ENCODE results near the gene MCF2L.
A peak's percentile ranks its signal among the peaks of the same experiment; 100 is the strongest.
"Not testable (repeated sequence)": the region's sequence is repeated elsewhere in the genome, so short reads cannot be mapped to it uniquely, and the experiment has no call there.

The MCF2L gene

DNA sequence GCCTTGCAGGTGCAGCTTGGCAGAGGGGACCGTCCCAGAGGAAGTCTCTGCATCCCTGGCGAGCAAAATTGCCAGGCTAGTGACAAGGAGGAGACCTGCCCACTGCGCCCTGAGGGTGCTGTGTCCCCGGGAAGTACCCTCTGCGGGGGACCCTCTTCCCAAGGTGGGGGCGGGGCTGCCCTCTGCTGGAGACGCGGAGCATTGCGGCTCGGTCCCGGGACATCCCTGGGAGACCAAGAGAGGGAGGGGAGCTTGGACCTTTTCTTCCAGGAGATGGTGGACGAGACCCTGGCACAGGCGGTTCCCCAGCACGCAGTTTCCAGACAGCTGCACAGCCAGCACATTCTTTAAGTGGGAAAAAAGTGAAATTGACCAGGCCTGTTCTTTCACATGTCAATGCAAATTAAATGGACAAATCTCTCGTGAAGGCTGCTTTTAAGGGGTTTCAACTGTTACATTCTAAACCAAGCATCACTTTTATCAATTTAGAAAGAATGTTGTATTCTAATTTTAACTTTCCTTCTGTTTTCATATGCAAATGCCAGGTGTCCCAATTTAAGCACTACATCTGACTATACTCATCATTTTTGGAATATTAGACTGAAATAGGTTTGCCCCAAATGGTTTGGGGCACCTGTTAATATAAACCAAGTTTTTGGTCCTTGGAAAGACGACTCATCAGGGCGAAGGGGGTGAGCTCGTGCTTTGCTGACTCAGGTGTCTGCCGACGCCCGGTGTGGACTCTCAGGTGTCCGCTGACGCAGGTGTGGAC lies 60.7 kb downstream of the MCF2L start:
- DNase-seq (ENCODE audit: low read depth in 2 of 2, low spot score in 1 of 2): peak; percentile 7 to 25

DNA sequence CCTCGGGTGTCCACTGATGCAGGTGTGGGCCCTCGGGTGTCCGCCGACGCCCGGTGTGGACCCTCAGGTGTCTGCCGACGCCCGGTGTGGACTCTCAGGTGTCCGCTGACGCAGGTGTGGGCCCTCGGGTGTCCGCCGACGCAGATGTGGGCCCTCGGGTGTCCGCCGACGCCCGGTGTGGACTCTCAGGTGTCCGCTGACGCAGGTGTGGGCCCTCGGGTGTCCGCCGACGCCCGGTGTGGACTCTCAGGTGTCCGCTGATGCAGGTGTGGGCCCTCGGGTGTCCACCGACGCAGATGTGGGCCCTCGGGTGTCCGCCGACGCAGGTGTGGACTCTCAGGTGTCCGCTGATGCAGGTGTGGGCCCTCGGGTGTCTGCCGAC lies 61.2 kb downstream of the MCF2L start:
- not testable (repeated sequence) for DNase-seq (ENCODE audit: low read depth in 2 of 2, low spot score in 1 of 2)

DNA sequence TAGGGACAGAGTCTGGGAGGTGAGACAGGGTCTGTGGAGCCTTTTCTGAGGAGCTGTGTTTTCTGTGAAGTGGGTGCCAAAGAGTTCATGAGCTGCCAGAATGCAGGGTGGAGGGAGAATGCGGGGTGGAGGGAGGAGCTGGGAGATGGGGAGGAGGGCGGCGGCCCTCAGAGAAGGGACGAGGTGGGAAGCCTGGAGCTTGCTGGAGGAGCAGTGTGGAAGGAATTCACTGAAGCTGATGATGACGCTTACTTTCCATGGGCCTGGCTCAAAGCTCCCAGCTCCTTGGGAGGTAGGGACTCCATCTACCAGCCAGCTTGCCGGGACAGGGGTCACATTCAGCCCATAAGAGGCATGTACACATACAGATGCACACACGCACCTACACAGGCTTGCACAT lies 62.5 kb downstream of the MCF2L start:
- no peak for DNase-seq (ENCODE audit: low read depth in 2 of 2, low spot score in 1 of 2)

DNA sequence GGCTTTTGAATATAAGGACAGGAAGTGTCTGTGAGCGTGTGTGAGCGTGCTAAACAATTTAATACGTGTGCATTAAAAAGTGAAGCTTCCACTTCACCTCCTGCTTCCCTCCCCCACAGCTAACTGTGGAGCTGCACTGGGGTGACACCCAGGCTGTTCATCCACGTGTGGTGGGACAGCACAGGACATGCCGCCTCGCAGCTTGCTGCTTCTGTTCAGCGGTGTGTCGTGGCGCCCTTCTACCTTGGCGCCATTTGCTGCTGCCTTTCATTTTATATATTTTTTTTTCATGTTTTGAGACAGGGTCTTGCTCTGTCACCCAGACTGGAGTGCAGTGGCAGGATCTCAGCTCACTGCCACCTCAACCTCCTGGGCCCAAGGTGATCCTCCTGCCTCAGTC lies 63.3 kb downstream of the MCF2L start:
- no peak for DNase-seq (ENCODE audit: low read depth in 2 of 2, low spot score in 1 of 2)

DNA sequence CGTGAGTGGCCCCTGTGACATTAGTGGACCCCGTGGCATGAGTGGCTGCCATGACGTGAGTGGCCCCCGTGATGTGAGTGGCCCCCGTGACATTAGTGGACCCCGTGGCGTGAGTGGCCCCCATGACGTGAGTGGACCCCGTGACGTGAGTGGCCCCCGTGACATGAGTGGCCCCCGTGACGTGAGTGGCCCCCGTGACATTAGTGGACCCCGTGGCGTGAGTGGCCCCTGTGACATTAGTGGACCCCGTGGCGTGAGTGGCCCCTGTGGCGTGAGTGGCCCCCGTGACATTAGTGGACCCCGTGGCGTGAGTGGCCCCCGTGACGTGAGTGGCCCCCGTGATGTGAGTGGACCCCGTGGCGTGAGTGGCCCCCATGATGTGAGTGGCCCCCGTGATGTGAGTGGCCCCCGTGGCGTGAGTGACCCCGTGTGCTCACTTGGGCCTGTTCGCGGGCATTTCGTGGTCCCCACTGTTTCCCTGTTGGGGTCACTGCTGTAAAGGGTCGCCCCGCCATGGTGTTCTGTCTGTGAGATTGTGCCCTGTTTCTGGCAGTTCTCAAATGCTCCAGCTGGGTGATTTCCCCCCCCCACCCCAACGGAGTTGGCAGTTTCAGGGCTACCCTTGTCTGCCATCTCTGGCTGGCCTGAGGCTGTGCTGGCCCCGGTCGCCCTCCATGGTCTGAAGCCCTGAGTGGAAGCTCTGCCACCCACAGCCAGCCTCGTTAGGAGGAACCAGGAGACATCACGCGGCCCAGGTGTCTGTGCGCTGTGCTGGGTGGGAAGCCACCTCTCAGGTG lies 64.2 kb downstream of the MCF2L start:
- DNase-seq (ENCODE audit: low read depth in 2 of 2, low spot score in 1 of 2): no peak

DNA sequence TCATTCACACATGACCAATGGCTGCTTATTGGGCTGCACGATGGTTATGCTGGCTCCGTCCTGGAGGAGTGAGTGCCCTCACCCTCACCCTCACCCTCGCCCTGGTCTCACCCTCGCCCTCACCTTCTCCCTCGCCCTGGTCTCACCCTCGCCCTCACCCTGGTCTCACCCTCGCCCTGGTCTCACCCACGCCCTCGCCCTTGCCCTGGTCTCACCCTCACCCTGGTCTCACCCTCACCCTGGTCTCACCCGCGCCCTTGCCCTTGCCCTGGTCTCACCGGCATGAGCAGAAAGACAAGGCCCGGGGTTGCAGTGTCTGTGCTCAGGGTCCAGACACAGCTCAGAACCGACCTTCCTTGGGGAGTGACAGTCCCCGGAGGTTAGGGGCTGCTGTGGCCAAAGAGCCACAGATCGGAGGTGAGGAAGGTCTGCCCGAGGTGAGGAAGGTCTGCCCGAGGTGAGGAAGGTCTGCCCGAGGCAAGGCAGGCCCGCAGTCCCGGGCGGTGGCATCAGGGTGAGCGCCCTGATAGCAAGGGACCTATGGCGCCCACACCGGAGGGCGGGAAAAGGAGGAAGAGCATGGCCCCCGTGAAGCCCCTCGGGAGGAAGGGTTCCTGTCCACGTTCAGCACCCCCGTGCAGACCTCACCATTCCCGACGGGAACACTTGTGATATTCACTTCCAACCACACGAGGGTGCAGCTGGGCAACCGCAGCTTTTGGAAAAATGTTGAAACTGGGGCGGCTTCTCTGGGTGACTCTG lies 65.6 kb downstream of the MCF2L start:
- no peak for DNase-seq (ENCODE audit: low read depth in 2 of 2, low spot score in 1 of 2)

DNA sequence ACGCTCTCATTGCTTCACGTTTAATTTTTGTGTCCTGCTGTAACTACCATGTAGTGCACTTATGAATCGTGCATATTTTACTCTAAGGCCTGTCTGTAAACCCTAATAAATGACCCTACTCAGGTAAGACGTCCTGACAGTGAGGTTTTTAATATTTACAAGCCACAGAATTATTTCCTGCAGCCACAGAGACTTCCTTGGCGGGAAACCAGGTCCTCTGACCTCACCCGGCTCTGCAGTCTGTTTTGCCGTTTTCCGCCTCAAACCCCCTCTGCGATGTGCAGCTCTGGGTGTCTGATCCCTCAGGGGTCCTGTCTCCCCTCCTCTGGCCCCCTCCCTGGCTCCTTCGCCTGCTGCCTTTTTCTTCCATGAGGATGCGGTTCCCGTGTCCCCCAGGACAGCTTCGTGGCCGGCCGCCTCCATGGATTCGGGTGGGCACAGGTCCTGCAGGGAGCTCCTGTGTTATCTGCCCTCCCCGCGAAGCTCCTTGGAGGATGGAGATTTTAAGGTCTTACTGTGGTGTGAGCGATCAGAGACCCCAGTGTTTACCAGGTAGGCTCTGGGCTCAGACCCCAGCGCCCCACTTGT lies 66.3 kb downstream of the MCF2L start:
- DNase-seq (ENCODE audit: low read depth in 2 of 2, low spot score in 1 of 2): no peak

DNA sequence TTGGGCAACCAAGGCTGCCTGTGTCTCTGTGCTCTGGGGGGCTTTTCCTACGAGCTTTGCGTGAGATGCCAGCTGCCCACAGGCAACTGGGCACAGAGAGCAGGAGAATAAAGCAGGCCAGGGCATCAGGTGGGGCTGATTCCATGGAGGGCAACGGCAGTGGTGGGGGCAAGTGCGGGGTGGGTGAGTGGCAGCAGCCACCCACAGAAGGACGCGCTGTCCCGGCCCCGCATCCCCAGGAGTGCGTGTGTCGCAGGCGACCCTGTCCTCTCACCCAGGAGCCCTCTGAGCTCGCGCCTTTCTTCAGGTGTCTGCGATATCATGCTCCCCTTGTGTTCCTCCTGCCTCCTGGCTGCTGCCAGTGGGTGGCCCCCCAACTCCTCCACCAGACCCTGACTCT lies 67.4 kb downstream of the MCF2L start:
- no peak for DNase-seq (ENCODE audit: low read depth in 2 of 2, low spot score in 1 of 2)

DNA sequence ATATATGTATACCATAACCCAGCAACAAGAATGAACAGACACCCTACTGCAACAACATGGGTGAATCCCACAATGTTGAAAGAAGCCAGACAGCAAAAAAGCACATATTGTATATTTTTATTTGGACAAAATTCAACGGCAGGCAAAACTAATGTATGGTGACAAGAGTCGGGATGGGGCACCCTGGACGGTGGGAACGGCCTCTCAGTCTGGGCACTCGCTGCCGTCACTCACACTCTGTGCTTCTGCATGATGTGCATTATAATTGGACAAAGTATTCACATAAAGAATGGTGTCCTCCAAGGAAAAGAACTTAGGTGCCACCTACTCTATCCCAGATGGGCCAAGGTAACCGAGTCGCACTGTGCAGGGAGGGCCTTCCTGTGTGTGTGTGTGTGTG lies 71.0 kb downstream of the MCF2L start:
- no peak for DNase-seq (ENCODE audit: low read depth in 2 of 2, low spot score in 1 of 2)

DNA sequence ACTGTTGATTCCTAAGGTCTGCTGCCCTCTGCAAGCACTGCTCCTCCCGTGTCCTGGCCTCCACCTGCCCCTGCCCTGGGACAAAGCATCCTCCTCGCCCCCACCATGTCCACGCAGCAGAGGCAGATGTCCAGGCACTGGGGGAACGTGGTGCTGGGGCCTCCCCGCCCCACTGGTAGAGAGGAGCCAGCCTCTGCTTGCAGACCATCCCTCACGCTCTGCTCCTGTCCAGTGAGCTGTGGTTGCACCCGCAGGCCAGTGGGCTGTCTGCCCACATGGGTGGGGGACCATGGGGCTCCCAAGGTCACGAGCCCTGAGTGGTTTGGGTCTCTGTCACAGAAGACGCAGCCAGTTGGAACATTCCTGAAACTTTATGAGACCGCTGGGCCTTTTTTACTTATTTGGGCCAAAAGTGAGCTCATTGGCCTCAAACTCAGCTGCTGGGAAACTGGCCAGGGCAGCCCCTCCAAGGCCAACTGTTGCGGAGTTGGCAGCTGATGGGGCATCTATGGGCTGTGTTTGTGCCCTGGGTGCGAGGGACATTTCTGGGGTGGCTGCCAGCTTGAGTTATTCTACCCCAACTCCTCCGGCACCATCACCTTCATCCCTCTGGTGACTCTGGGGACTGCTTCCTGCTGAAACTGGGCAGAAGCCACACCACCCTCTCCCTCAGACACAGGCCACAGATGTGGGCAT lies 71.7 kb downstream of the MCF2L start:
- DNase-seq (ENCODE audit: low read depth in 2 of 2, low spot score in 1 of 2): no peak

DNA sequence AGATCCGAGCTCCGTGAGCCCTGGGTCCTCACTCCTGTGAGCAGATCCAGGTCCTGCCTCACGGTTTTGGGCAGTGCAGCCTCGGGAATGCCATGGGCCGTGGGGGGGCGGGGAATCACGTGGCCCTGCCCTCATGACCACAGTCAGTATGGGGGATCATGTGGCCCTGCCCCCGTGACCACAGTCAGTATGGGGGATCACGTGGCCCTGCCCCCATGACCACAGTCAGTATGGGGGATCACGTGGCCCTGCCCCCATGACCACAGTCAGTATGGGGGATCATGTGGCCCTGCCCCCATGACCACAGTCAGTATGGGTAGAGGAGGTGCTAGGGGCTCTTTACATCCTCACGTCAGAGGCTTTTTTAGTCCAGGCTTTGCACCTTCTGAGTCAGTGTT lies 72.3 kb downstream of the MCF2L start:
- DNase-seq (ENCODE audit: low read depth in 2 of 2, low spot score in 1 of 2): no peak

DNA sequence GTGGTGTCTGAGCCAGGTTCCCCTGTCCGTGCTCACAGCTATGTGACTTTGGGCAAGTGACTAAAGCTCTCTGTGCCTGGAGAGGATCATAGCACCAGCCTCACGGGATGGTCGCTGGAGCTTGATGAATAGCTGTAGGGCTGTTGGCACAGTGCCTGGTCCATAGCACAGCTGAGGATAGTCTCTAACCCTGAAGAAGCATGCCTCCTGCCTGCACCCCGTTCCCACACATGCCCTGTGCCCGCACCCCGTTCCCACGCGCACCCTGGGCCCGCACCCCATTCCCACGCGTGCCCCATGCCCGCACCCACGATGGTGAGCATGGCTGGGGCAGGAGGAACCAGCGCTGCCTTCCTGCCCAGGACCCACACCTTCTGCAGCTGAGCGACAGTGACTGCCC lies 72.9 kb downstream of the MCF2L start:
- no peak for DNase-seq (ENCODE audit: low read depth in 2 of 2, low spot score in 1 of 2)

DNA sequence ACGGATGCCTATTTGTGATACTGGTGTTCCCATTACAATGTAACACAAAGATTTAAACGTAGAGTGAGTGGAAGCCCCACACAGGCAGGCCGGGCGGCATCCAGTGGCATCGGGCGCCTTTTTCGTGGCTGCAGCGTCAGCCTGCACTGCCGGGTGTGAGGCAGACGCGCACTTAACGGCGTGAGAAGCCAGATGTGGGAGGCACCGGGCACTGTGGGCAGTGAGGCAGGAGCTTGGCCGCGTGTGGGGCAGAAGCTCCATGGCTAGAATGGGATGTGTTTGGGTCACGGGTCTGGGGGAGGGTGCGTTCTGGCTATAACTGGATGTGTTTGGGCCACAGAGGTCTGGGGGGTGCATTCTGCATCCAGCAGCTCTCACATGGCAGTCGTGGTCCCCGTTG lies 73.4 kb downstream of the MCF2L start:
- no peak for DNase-seq (ENCODE audit: low read depth in 2 of 2, low spot score in 1 of 2)

DNA sequence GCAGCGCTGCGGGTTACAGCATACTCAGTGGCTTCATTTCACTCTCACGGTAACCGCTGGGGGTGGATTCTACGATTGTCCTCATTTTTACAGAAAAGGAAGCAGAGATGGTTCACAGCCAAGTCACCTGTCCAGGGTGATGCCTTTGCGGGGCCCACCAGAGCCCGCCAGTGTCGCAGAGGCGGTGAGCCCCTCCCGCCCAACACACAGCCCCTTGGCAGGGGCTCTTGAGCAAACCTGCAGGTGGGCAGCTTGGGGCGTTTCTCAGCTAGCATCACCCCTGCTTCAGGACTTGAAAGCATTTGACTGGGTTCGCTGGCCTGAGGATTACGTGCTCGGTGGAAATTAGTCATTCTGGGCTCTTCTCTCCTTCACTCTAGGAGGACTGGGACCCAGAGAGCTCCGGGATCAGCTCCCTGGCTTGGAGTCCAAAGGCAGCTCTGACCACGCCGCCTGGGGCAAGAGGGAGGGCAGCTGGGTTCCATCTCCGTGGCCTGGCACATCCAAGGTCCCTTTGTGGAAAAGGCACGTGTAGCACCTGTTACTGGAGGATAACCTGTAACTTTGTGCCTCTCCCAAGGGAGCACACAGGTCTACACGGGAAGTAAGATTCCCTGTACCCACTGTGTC lies 74.1 kb downstream of the MCF2L start:
- DNase-seq (ENCODE audit: low read depth in 2 of 2, low spot score in 1 of 2): no peak

DNA sequence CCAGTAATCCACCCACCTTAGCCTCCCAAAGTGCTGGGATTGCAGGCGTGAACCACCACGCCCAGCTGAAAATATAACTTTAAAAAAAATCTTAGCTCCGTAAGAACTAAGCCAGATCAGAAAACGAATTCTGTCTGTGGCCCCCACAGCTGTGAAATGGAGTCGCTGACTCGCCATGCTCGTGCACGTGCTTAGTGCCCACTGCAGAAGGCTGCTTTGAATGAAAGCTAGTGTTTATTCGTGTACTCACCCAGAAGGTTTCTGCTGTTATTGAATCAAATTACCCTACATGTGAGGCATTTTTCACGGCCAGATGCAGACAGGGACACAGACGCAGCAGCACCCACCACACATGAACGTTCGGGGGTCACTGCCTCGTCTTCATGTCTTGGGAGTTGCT lies 74.9 kb downstream of the MCF2L start:
- DNase-seq (ENCODE audit: low read depth in 2 of 2, low spot score in 1 of 2): no peak

DNA sequence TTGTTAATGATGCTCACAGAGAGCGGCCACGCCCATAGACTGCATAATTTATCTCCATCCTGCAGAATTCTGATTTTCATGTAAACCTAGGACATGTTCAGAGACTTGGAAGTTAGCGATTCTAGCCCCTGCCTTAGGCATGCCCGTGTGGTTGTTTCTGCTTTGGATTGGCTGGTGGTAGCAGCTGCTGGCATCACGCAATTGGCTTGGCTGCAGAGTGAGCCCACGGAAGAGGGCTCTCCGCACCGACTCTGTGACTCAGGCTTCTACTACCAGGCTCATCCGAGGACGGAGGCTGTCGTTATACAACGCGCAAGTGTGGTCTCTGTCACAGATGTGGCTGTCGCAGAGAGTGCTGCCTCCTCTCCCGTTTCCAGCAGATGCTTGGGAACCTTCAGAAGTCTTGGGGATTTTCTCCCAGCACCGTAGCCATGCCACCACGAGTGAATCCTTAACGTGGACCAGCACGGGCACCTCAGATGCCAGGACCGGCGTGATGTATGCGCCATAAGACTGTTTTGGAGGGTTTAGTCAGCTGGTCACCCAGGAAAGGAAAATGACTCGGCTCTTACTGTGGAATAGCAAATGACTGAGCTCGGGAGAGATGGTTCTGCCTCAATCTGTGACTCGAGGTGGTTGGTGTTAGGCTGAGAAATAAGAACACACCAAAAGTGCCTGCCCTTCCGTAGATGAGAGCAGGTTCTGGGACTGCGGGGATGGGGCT lies 75.5 kb downstream of the MCF2L start:
- DNase-seq (ENCODE audit: low read depth in 2 of 2, low spot score in 1 of 2): no peak

DNA sequence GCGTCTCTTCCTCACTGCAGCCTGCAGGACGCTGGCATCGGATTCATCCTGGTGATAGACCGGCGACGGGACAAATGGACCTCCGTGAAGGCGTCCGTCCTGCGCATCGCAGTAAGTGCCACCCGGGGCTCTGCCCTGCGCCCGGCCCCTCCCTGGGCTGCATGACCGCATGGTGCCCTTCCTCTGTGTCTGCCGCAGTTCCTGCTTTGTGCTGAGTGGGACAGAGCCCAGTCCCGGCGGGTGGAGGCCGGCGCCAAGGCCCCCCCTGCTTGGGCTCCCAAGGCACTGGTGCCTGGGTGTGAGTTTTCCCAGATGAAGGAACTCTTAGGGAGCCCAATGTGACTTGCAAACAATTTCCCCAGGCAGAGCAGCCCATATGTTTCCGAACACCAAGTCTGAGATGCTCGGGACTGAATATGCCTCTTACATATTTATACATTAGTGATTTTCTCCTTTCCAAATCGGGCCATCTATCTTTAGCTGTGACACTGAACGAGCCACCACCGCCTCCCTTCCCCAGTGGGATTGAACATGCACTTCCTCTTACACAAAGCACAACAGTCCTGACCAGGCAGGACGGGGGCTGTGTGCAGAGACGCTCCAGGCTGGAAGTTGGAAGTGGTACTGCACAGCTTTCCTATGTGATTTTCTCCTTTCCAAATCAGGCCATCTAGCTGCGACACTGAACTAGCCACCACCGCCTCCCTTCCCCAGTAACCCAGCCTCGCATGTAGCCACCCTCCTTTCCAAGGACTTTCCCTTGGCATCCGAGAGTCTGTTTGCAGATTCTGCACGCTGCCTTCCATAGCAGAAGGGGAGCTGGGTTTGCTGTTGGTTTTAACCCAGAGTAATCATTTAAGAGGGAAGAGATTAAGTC lies 76.5 kb downstream of the MCF2L start:
- no peak for DNase-seq (ENCODE audit: low read depth in 2 of 2, low spot score in 1 of 2)

DNA sequence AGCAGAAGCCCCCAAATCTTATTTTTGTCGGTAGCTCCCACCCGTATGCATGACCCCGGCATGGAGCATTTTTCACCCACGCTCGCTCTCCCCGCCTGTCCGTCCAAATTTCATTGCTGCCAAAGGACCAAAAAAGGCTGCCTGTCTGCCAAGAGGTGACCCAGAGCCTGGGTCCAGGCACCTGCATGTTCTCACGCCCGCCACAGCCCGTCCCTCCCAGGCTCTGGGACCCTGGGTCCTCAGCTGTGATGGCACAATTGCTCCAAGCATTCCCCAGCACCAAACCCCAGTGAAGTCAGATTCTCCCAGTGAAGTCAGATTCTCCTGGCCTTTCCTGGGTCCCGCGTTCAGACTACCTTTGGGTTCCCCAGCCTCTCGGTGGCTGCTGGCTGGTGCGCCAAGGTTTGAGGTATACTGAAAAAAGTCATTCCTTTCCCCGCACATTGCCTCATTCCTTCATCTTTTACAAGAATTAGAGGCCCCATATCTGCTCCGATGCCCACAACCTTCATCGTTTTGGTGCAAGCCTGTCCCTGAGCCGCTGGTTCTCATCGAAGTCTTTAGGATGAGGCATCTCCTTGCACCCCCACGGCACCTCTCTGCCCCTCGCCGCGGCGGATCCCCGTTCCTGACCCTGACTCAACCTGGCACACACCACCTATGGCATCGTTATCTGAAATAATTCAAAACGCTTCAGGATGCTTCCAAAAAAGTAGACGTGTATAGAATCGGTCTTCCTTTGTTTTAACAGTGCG lies 77.3 kb downstream of the MCF2L start:
- no peak for DNase-seq (ENCODE audit: low read depth in 2 of 2, low spot score in 1 of 2)

Data from stimulated activated CD8-positive, alpha-beta memory T cell treated with anti-CD3 and anti-CD28 coated beads, Interleukin-4, amount 100 ng/mL, for 4 hours (primary cell).